Measurements from ENCODE around the gene NELFCD.
A peak's percentile ranks its signal among the peaks of the same experiment; 100 is the strongest.
"Not testable (repeated sequence)": the region's sequence is repeated elsewhere in the genome, so short reads cannot be mapped to it uniquely, and the experiment has no call there.

The NELFCD gene

GRCh38 chr20:58980711-58981627, at the start of gene NELFCD:
Gene NELFCD, plus strand, starts transcription at chr20:58981256. Its CDS starts 54 bp downstream, at chr20:58981310.
- DNase-seq (ENCODE audit: low read depth): peak; percentile 84

GRCh38 chr20:58932170-58932569, 48.9 kb upstream of the NELFCD start:
- DNase-seq (ENCODE audit: low read depth): no peak

- DNase-seq (ENCODE audit: low read depth): no peak
These were observed 43.0 kb upstream of the NELFCD start for GRCh38 chr20:58938078-58938477.

GRCh38 chr20:58938541-58938940, 42.5 kb upstream of the NELFCD start:
- no peak for DNase-seq (ENCODE audit: low read depth)

GRCh38 chr20:58941471-58941870, 39.6 kb upstream of the NELFCD start:
- DNase-seq (ENCODE audit: low read depth): no peak

- DNase-seq (ENCODE audit: low read depth): no peak
These were observed 38.5 kb upstream of the NELFCD start for GRCh38 chr20:58942549-58942948.

- no peak for DNase-seq (ENCODE audit: low read depth)
These were observed 36.4 kb upstream of the NELFCD start for GRCh38 chr20:58944610-58945009.

GRCh38 chr20:58945965-58946631, 35.0 kb upstream of the NELFCD start:
- no peak for DNase-seq (ENCODE audit: low read depth)

GRCh38 chr20:58947797-58948388, 33.2 kb upstream of the NELFCD start:
- not testable (repeated sequence) for DNase-seq (ENCODE audit: low read depth)

- no peak for DNase-seq (ENCODE audit: low read depth)
These were observed 30.5 kb upstream of the NELFCD start for GRCh38 chr20:58950603-58951002.

GRCh38 chr20:58953050-58953449, 28.0 kb upstream of the NELFCD start:
- DNase-seq (ENCODE audit: low read depth): no peak

GRCh38 chr20:58956078-58956477, 25.0 kb upstream of the NELFCD start:
- DNase-seq (ENCODE audit: low read depth): no peak

- DNase-seq (ENCODE audit: low read depth): no peak
These were observed 21.4 kb upstream of the NELFCD start for GRCh38 chr20:58959652-58960051.

GRCh38 chr20:58963060-58963584, 17.9 kb upstream of the NELFCD start:
- DNase-seq (ENCODE audit: low read depth): no peak

GRCh38 chr20:58963922-58964321, 17.1 kb upstream of the NELFCD start:
- DNase-seq (ENCODE audit: low read depth): not testable (repeated sequence)

GRCh38 chr20:58965270-58966064, 15.6 kb upstream of the NELFCD start:
- DNase-seq (ENCODE audit: low read depth): no peak

GRCh38 chr20:58967652-58968429, 13.2 kb upstream of the NELFCD start:
- DNase-seq (ENCODE audit: low read depth): no peak

- DNase-seq (ENCODE audit: low read depth): no peak
These were observed 11.6 kb upstream of the NELFCD start for GRCh38 chr20:58969439-58969838.

- DNase-seq (ENCODE audit: low read depth): no peak
These were observed 10.9 kb upstream of the NELFCD start for GRCh38 chr20:58970146-58970545.

GRCh38 chr20:58971429-58971828, 9.6 kb upstream of the NELFCD start:
- no peak for DNase-seq (ENCODE audit: low read depth)

- DNase-seq (ENCODE audit: low read depth): no peak
These were observed 7.9 kb upstream of the NELFCD start for GRCh38 chr20:58973179-58973578.
